Brain microvascular endothelial cell (primary cell): ENCODE results near the gene RASSF1.
"Not testable (repeated sequence)": the region's sequence is repeated elsewhere in the genome, so short reads cannot be mapped to it uniquely, and the experiment has no call there.

Experiments
- DNase-seq: peaks from one replicate; pipeline ENCODE4 v3.0.0-alpha.2; 2020
- H3K27ac ChIP-seq: fragments of 250-450 bp; sonication (Bioruptor Pico); 2 replicates; pipeline ENCODE4 v1.5.1; 2020; ENCODE audit warnings: mild to moderate bottlenecking, moderate library complexity
- H3K27me3 ChIP-seq: fragments of 250-450 bp; sonication (Bioruptor Pico); replicated peaks from 2 replicates; pipeline ENCODE4 v1.5.1; 2020; ENCODE audit warnings: mild to moderate bottlenecking
- H3K36me3 ChIP-seq: fragments of 250-450 bp; sonication (Bioruptor Pico); replicated peaks from 2 replicates; pipeline ENCODE4 v1.5.1; 2020; ENCODE audit warnings: mild to moderate bottlenecking
- H3K4me3 ChIP-seq: 2 replicates; pipeline ENCODE4 v1.5.1; 2011; ENCODE audit warnings: low read depth, mild to moderate bottlenecking, control low read depth, low read length, moderate library complexity
- in situ Hi-C: cut with HindIII; loops from 2 replicates; pipeline ENCODE4 v1.10.0; 2017; ENCODE audit warnings: low sequenced_read_pairs, low pct_ligation_motif_present
- TF ChIP-seq, protein P1 (sequence below): IDR thresholded peaks from 2 replicates; pipeline ENCODE4 v1.5.1; 2011; ENCODE audit warnings: low read depth, mild to moderate bottlenecking, moderate library complexity, low read length, control low read depth, inconsistent platforms; ENCODE audit errors: missing control alignments

RASSF1 gene

GRCh38 chr3:50317300-50317699, 23.3 kb downstream of the RASSF1 start:
- H3K27ac ChIP-seq: no peak overlapping the region
- TF ChIP-seq, protein P1, sequence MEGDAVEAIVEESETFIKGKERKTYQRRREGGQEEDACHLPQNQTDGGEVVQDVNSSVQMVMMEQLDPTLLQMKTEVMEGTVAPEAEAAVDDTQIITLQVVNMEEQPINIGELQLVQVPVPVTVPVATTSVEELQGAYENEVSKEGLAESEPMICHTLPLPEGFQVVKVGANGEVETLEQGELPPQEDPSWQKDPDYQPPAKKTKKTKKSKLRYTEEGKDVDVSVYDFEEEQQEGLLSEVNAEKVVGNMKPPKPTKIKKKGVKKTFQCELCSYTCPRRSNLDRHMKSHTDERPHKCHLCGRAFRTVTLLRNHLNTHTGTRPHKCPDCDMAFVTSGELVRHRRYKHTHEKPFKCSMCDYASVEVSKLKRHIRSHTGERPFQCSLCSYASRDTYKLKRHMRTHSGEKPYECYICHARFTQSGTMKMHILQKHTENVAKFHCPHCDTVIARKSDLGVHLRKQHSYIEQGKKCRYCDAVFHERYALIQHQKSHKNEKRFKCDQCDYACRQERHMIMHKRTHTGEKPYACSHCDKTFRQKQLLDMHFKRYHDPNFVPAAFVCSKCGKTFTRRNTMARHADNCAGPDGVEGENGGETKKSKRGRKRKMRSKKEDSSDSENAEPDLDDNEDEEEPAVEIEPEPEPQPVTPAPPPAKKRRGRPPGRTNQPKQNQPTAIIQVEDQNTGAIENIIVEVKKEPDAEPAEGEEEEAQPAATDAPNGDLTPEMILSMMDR: no peak
- in situ Hi-C loops: no loop called here
- no peak for DNase-seq
- peaks cover 9% of the 10 kb centered on the region for H3K36me3 ChIP-seq
- no peaks in the 10 kb centered on the region for H3K27me3 ChIP-seq
- no peak overlapping the region for H3K4me3 ChIP-seq

DNA sequence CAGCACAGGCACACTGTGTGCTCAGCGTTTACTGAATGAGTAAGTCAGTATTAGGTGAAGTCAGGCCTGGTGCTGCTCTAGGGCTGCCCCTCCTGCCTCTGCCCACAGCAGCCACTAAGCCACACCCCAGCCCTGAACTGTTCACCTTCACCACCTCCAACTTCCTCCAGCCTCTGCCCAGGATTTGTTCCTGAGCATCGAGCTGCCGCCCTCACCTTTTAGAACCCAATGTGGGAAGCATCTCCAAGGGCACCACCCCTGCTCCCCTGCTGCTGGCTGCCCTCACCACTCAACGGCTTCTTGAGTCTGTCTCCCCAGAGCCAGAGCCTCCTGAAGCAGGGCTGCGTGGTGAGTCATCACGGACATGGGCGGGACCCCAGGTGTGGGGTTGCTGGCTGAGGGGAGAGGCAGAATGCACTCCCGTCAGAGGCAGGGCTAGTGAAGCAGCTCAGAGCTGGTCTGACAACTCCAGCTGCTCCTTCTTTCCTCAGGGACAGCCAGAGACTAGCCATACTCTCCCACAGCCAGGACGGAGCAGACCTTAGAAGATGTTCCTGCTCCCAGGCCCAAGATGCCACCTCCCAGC, 23.9 kb downstream of the RASSF1 start:
- H3K27me3 ChIP-seq: no peaks in the 10 kb centered on the region
- in situ Hi-C loops: no loop called here
- no peak overlapping the region for H3K27ac ChIP-seq
- peaks cover 9% of the 10 kb centered on the region for H3K36me3 ChIP-seq
- H3K4me3 ChIP-seq: no peak overlapping the region
- TF ChIP-seq, protein P1: no peak
- no peak for DNase-seq

DNA sequence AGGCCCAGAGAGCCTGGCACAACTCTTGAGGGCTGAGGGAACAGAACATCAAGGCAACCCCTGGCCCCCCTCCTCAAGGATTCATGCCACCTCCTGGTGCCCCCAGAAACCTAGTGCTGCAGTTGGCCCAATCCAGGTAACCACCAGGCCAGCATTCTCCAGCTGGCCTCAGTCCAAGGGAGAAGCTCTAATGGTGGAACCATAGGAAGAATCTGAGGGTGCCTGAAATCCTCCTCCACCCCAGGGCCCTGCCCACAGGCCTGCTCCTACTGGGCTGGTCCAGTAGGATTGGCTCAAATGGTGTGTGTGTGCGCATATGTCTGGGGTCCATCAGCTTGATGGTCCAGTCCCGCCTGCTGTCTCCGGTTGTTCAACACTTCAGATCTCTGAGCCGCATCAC, 25.8 kb downstream of the RASSF1 start:
- peaks cover 9% of the 10 kb centered on the region for H3K36me3 ChIP-seq
- H3K4me3 ChIP-seq: no peak overlapping the region
- H3K27ac ChIP-seq: no peak overlapping the region
- H3K27me3 ChIP-seq: no peaks in the 10 kb centered on the region
- DNase-seq: no peak
- in situ Hi-C loops: no loop called here
- TF ChIP-seq, protein P1: no peak

GRCh38 chr3:50314342-50314741, 26.3 kb downstream of the RASSF1 start:
- TF ChIP-seq, protein P1: no peak
- no peak for DNase-seq
- Histone ChIP-seq H3K36me3 (peaks cover 4% of the 10 kb centered on the region), H3K27me3 (no peaks in the 10 kb centered on the region), H3K27ac (no peak overlapping the region), H3K4me3 (no peak overlapping the region)
- in situ Hi-C loops: no loop called here

GRCh38 chr3:50312041-50312440, 28.6 kb downstream of the RASSF1 start:
- H3K27ac ChIP-seq, H3K36me3 ChIP-seq, H3K4me3 ChIP-seq, in situ Hi-C loops, DNase-seq, H3K27me3 ChIP-seq: not testable (repeated sequence)

DNA sequence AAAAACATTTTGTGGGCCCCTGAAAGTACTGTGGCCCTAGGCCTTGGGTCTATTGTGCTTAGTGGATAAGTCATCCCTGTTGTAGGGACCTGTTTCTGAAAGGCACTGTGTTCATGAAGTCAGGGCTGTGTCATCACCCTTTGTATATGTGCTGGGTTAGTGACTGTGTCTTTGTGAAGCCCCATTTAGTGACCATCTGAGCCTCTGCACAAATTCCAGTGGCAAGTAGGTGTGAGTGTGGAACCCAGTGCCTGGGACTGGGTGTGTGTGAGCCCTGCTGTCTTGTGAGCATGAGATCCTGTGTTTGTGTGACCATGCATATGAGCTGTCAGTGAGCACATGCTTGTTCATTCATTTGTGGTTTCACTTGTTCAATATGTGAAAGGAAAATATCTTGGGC, 36.0 kb downstream of the RASSF1 start:
- in situ Hi-C loops: no loop called here
- Histone ChIP-seq H3K36me3 (no peaks in the 10 kb centered on the region), H3K27me3 (no peaks in the 10 kb centered on the region), H3K4me3 (no peak overlapping the region), H3K27ac (no peak overlapping the region)
- no peak for DNase-seq
- TF ChIP-seq, protein P1: no peak
